HepG2 (cell line): ENCODE measurements around the gene DDAH2. TPM values are rescaled to one million over a fixed set of nuclear protein-coding genes. Genes with fewer than 3 reads are reported as not detected.

Experiments
- AHR ChIP-seq: IDR thresholded peaks from 2 replicates; pipeline ENCODE4 v1.6.1; 2018; ENCODE audit warnings: missing genetic modification reagents, missing compliant biosample characterization
- DRAP1 ChIP-seq: IDR thresholded peaks from 2 replicates; pipeline ENCODE4 v1.6.1; 2016; ENCODE audit warnings: missing genetic modification reagents, missing compliant biosample characterization
- HOXA5 ChIP-seq: sonication (generic); formaldehyde crosslinking; IDR thresholded peaks from 2 replicates; pipeline ENCODE4 v1.4.0; 2020; ENCODE audit warnings: missing genetic modification reagents
- ISL2 ChIP-seq: sonication (generic); formaldehyde crosslinking; IDR thresholded peaks from 2 replicates; pipeline ENCODE4 v1.5.0; 2020; ENCODE audit warnings: missing genetic modification reagents
- KLF9 ChIP-seq: IDR thresholded peaks from 2 replicates; pipeline ENCODE4 v1.6.1; 2016; ENCODE audit warnings: low read depth
- KMT2B ChIP-seq: IDR thresholded peaks from 2 replicates; pipeline ENCODE4 v1.6.1; 2016; ENCODE audit warnings: missing genetic modification reagents, missing compliant biosample characterization
- NCOA1 ChIP-seq: sonication (generic); formaldehyde crosslinking; IDR thresholded peaks from 2 replicates; pipeline ENCODE4 v1.9.0; 2021; ENCODE audit warnings: missing genetic modification reagents
- REL ChIP-seq: sonication (generic); formaldehyde crosslinking; conservative IDR thresholded peaks from 2 replicates; pipeline ENCODE4 v1.8.0; 2022; ENCODE audit warnings: mild to moderate bottlenecking, missing genetic modification reagents, moderate library complexity
- REST ChIP-seq, 2 experiments: IDR thresholded peaks; 2 replicates each; pipeline ENCODE4 v1.6.1; 2011 to 2012; ENCODE audit warnings: low read length in 2 of 2, borderline replicate concordance in 1 of 2, low read depth in 1 of 2, mild to moderate bottlenecking in 1 of 2, moderate library complexity in 1 of 2
- RXRB ChIP-seq: IDR thresholded peaks from 2 replicates; pipeline ENCODE4 v1.6.1; 2016; ENCODE audit warnings: borderline replicate concordance, missing genetic modification reagents, missing compliant biosample characterization
- U2AF2 ChIP-seq: fragments of 200-400 bp; formaldehyde crosslinking; IDR thresholded peaks from 2 replicates; pipeline ENCODE4 v1.6.1; 2017; ENCODE audit warnings: low read depth, mild to moderate bottlenecking, low read length
- ZNF205 ChIP-seq: IDR thresholded peaks from 2 replicates; pipeline ENCODE4 v1.6.1; 2018; ENCODE audit warnings: missing biosample characterization, missing genetic modification reagents
- polyA plus RNA-seq, 8 experiments: library from polyadenylated mRNA; depleted of rRNA in 3 of 8; stranded (reverse) in 7 of 8; unstranded in 1 of 8; fragments of >200 nt; fragmentation: Illumina TruSeq in 4 of 8; extraction: Trizol in 4 of 8; gene quantifications; 2 replicates each; pipeline versions ENCODE4 v1.2.1 to v1.2.3, GENCODE V29; 2011 to 2016; ENCODE audit warnings: low read depth in 4 of 8, missing spikeins in 1 of 8, mixed read lengths in 1 of 8; ENCODE audit not compliant: insufficient read depth in 1 of 8
- total RNA-seq, 5 experiments: library from RNA; depleted of rRNA; stranded (reverse); fragments of >200 nt; fragmentation: Illumina TruSeq; extraction: Trizol; gene quantifications; 2 replicates each; pipeline ENCODE4 v1.2.3, GENCODE V29; 2016; ENCODE audit warnings: low read depth in 1 of 5
- TF ChIP-seq, protein P1 (sequence below): IDR thresholded peaks from 2 replicates; pipeline ENCODE4 v1.6.1; 2016; ENCODE audit warnings: low read depth
- TF ChIP-seq, protein P2 (sequence below): sonication (generic); formaldehyde crosslinking; IDR thresholded peaks from one replicate; pipeline ENCODE4 v1.5.1; 2020; ENCODE audit warnings: mild to moderate bottlenecking, missing genetic modification reagents; ENCODE audit errors: not compliant biosample characterization

The DDAH2 gene
- total and polyA plus RNA-seq, 2 of the 13 experiments (the other 11 are each of a cell fraction or from before 2014, with no cell fraction given): 16.4 to 21.1 TPM

GRCh38 chr6:31729515-31729978 is 448 bp upstream of the DDAH2 start (continued):
- no peak for TF ChIP-seq REST (IDR thresholded peaks at IDR 0.05; ENCODE audit: borderline replicate concordance in 1 of 2, low read depth in 1 of 2, low read length in 2 of 2)
- TF ChIP-seq, protein P1, sequence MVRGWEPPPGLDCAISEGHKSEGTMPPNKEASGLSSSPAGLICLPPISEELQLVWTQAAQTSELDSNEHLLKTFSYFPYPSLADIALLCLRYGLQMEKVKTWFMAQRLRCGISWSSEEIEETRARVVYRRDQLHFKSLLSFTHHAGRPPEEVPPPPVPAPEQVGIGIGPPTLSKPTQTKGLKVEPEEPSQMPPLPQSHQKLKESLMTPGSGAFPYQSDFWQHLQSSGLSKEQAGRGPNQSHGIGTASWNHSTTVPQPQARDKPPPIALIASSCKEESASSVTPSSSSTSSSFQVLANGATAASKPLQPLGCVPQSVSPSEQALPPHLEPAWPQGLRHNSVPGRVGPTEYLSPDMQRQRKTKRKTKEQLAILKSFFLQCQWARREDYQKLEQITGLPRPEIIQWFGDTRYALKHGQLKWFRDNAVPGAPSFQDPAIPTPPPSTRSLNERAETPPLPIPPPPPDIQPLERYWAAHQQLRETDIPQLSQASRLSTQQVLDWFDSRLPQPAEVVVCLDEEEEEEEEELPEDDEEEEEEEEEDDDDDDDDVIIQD (CRISPR knock-in tag): peak; percentile 78
- no peak for TF ChIP-seq NCOA1 (CRISPR knock-in tag)
- peak; percentile 76 for TF ChIP-seq HOXA5
- peak; percentile 60 for TF ChIP-seq KMT2B
- peak; percentile 54; the same call in 1 of the 2 replicates for TF ChIP-seq DRAP1 (CRISPR knock-in tag)
- TF ChIP-seq KLF9 (CRISPR knock-in tag): peak; percentile 91; the same call in 1 of the 2 replicates
- TF ChIP-seq AHR: 0 out of 2 replicates have a peak, but pooled peaks have one; percentile 25
- peak; percentile 71; the same call in 1 of the 2 replicates for TF ChIP-seq REL (CRISPR knock-in tag)
- TF ChIP-seq RXRB: peak; percentile 65; the same call in 1 of the 2 replicates
- TF ChIP-seq, protein P2, sequence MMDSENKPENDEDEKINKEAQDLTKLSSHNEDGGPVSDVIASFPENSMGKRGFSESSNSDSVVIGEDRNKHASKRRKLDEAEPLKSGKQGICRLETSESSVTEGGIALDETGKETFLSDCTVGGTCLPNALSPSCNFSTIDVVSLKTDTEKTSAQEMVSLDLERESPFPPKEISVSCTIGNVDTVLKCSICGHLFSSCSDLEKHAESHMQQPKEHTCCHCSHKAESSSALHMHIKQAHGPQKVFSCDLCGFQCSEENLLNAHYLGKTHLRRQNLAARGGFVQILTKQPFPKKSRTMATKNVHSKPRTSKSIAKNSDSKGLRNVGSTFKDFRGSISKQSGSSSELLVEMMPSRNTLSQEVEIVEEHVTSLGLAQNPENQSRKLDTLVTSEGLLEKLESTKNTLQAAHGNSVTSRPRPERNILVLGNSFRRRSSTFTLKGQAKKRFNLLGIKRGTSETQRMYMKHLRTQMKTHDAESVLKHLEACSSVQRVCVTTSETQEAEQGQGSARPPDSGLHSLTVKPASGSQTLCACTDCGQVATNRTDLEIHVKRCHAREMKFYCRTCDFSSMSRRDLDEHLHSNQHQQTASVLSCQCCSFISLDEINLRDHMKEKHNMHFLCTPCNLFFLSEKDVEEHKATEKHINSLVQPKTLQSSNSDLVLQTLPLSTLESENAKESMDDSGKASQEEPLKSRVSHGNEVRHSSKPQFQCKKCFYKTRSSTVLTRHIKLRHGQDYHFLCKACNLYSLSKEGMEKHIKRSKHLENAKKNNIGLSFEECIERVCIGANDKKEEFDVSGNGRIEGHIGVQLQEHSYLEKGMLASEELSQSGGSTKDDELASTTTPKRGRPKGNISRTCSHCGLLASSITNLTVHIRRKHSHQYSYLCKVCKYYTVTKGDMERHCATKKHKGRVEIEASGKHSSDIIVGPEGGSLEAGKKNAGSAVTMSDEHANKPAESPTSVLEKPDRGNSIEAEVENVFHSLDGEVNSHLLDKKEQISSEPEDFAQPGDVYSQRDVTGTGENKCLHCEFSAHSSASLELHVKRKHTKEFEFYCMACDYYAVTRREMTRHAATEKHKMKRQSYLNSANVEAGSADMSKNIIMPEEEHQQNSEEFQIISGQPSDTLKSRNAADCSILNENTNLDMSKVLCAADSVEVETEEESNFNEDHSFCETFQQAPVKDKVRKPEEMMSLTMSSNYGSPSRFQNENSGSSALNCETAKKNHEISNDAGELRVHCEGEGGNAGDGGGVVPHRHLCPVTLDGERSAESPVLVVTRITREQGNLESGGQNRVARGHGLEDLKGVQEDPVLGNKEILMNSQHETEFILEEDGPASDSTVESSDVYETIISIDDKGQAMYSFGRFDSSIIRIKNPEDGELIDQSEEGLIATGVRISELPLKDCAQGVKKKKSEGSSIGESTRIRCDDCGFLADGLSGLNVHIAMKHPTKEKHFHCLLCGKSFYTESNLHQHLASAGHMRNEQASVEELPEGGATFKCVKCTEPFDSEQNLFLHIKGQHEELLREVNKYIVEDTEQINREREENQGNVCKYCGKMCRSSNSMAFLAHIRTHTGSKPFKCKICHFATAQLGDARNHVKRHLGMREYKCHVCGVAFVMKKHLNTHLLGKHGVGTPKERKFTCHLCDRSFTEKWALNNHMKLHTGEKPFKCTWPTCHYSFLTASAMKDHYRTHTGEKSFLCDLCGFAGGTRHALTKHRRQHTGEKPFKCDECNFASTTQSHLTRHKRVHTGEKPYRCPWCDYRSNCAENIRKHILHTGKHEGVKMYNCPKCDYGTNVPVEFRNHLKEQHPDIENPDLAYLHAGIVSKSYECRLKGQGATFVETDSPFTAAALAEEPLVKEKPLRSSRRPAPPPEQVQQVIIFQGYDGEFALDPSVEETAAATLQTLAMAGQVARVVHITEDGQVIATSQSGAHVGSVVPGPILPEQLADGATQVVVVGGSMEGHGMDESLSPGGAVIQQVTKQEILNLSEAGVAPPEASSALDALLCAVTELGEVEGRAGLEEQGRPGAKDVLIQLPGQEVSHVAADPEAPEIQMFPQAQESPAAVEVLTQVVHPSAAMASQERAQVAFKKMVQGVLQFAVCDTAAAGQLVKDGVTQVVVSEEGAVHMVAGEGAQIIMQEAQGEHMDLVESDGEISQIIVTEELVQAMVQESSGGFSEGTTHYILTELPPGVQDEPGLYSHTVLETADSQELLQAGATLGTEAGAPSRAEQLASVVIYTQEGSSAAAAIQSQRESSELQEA: no peak
- peak; percentile 54; the same call in 1 of the 2 replicates for TF ChIP-seq ISL2
- TF ChIP-seq ZNF205 (CRISPR knock-in tag): 0 out of 2 replicates have a peak, but pooled peaks have one; percentile 18
- TF ChIP-seq U2AF2: no peak
